Activated B cell treated with CpG ODN at 0.5 μM for 24 hours (primary cell): ENCODE results near the gene ARL16. TPM values are rescaled to one million over a fixed set of nuclear protein-coding genes. Genes with fewer than 3 reads are reported as not detected.
"Not testable (repeated sequence)": the region's sequence is repeated elsewhere in the genome, so short reads cannot be mapped to it uniquely, and the experiment has no call there.

Experiments
- ATAC-seq: fragments of 200-7000 bp; cut with Tn5 transposase; one replicate; pipeline ENCODE4 v1.10.0; 2021; ENCODE audit warnings: low read depth, mild to moderate bottlenecking, moderate library complexity
- CTCF ChIA-PET: fragments of 350-600 bp; sonication (Branson Sonifier 250); formaldehyde crosslinking; loops from one replicate; lab custom pipeline; 2021; ENCODE audit warnings: antibody characterized with exemption; lab: Charles Lee
- POLR2A ChIA-PET: fragments of 350-600 bp; sonication (Branson Sonifier 250); formaldehyde crosslinking; loops from one replicate; lab custom pipeline; 2021; ENCODE audit warnings: antibody characterized with exemption; lab: Charles Lee
- DNase-seq: peaks from one replicate; pipeline ENCODE4 v3.0.0; 2022
- H3K27ac Mint-ChIP-seq: one replicate; pipeline ENCODE4 v1.8.0; 2020; ENCODE audit warnings: mixed read lengths
- H3K27me3 Mint-ChIP-seq: one replicate; pipeline ENCODE4 v1.8.0; 2021; ENCODE audit warnings: mixed read lengths
- H3K36me3 Mint-ChIP-seq: one replicate; pipeline ENCODE4 v1.8.0; 2021; ENCODE audit warnings: low read depth, mixed read lengths
- H3K4me1 Mint-ChIP-seq: one replicate; pipeline ENCODE4 v1.8.0; 2021; ENCODE audit warnings: mixed read lengths
- H3K4me3 Mint-ChIP-seq: one replicate; pipeline ENCODE4 v1.8.0; 2020; ENCODE audit warnings: mild to moderate bottlenecking, mixed read lengths
- H3K9me3 Mint-ChIP-seq: one replicate; pipeline ENCODE4 v1.8.0; 2020; ENCODE audit warnings: mixed read lengths
- CTCF ChIP-seq: fragments of 200-600 bp; IDR thresholded peaks from one replicate; pipeline ENCODE4 v1.8.0; 2022; ENCODE audit warnings: antibody characterized with exemption, mild to moderate bottlenecking
- intact Hi-C: fragments of 100-400 bp; cut with micrococcal nuclease; formaldehyde crosslinking; loops from one replicate; pipeline ENCODE4 v1.15.1; 2024
- total RNA-seq: library from RNA; stranded (reverse); gene quantifications from 2 replicates; pipeline ENCODE4 v1.2.3, GENCODE V29; 2022

ARL16 gene
- total RNA-seq, 1 donor from 2014 or later: 33.3 TPM

DNA sequence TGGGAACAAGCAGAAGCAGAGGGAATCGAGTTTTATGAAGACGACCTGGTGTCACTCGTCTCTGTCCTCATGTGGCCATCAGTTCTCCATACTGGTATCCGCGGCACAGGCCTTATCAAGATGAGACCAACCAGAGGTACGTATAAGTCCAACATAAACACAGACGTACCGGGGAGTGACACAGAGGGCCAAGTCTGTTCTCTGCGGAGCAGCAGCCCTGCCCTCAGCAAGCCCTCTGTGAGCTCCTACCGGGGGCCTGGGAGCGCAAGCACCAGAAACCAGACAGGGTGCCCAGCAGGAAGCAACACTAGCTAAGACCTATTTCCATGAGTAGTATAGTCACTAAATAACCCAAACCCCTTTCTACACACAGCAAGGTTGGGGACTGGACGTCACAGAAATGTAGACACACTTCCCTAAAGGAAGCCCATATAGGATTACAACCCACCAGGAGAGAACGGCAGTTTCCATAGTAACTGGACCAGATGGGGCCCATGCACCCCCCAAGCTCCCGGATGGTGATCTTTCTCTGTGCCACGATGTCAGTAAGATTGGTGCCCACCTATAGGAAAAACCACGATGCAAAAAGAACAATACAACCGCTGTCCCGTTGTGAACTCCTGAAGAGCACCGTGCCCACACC lies 911 bp downstream of the ARL16 start:
- ATAC-seq: no peak
- H3K9me3 Mint-ChIP-seq: no peaks in the 10 kb centered on the region
- DNase-seq: no peak
- H3K4me3 Mint-ChIP-seq: peak overlapping the region; percentile 95
- H3K36me3 Mint-ChIP-seq: peaks cover 37% of the 10 kb centered on the region
- intact Hi-C loops: loop anchor here (1.0 to 5.0 kb wide), 5 partner anchors 16 to 775 kb away; partner anchors contain the start of genes CCDC137, MRPL12, NARF and NPLOC4
- H3K27ac Mint-ChIP-seq: peak overlapping the region; percentile 53
- CTCF ChIA-PET: interaction anchor here (0.9 to 1.8 kb wide), 3 partner anchors 10 to 20 kb away, joined by 3 to 5 read pairs (median 3); partner anchors contain the start of gene MRPL12
- H3K27me3 Mint-ChIP-seq: no peaks in the 10 kb centered on the region
- peaks cover 34% of the 10 kb centered on the region for H3K4me1 Mint-ChIP-seq
- no peak for TF ChIP-seq CTCF
- POLR2A ChIA-PET: interaction anchor here (1.0 to 3.1 kb wide), 6 partner anchors 8 to 1228 kb away, joined by 3 to 39 read pairs (median 9); partner anchors contain the start of genes CCDC137, MRPL12, OXLD1 and P4HB

DNA sequence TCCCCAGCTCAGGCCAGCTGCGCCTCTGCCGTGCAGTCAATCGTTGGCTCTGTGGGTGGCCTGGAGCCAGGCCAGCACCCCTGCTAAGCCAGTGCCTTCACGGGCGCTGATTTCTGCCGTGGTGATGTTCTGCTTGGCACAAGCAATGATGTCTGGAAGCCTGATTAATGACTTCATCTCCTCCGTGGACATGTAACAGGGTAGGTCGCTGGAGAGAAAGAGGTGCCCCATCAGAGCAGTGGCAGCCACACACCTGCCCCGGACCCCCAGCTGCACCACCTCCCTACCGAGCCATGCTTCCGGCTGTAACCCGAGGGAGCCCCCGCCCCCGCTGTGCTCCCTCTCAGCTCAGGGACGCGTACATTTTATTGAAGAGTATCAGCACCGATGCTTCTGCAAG lies 1.9 kb downstream of the ARL16 start:
- intact Hi-C loops: loop anchor here (5.0 kb wide), 1 partner anchor 776 kb away; the partner anchor contains the start of gene NARF

DNA sequence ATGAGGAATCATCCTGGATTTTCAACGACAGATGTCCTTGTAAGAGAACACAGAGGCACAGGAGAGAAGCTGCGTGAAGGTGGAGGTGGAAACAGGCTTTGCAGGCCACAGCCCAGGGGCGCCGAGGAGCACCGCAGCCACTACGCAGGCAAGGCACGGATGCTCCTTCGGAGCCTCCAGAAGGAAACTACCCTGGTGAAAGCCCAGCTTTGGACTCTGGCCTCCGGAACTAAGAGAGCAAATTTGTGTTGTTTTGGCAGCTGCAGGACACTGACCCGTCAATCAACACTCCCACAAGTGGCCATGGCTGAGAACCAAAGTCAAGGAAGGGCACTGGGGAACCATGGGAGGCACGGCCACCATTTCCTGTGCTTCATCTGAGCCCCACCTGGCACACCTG lies 3.4 kb downstream of the ARL16 start:
- no peaks in the 10 kb centered on the region for H3K9me3 Mint-ChIP-seq
- ChIA-PET POLR2A (interaction anchor here (0.7 kb wide), 2 partner anchors 120 to 424 kb away, joined by 6 to 7 read pairs; no protein-coding TSS in a partner anchor), CTCF (no interaction called here)
- DNase-seq: no peak
- H3K4me1 Mint-ChIP-seq: peaks cover 28% of the 10 kb centered on the region
- peaks cover 16% of the 10 kb centered on the region for H3K36me3 Mint-ChIP-seq
- intact Hi-C loops: loop anchor here (5.0 kb wide), 1 partner anchor 777 kb away; the partner anchor contains the start of gene NARF
- no peak for ATAC-seq
- no peak overlapping the region for H3K4me3 Mint-ChIP-seq
- no peaks in the 10 kb centered on the region for H3K27me3 Mint-ChIP-seq
- no peak overlapping the region for H3K27ac Mint-ChIP-seq
- no peak for TF ChIP-seq CTCF

More for the DNA sequence above, 1.9 kb downstream of the ARL16 start:
- ChIA-PET CTCF (no interaction called here), POLR2A (interaction anchor here (3.1 kb wide), 1 partner anchor 16 kb away, joined by 26 read pairs; the partner anchor contains the start of genes CCDC137 and OXLD1)
- TF ChIP-seq CTCF: no peak
- no peaks in the 10 kb centered on the region for H3K9me3 Mint-ChIP-seq
- peaks cover 32% of the 10 kb centered on the region for H3K4me1 Mint-ChIP-seq
- no peaks in the 10 kb centered on the region for H3K27me3 Mint-ChIP-seq
- DNase-seq (no peak), ATAC-seq (no peak)
- H3K36me3 Mint-ChIP-seq: peaks cover 28% of the 10 kb centered on the region
- H3K27ac Mint-ChIP-seq: no peak overlapping the region
- peak overlapping the region; percentile 11 for H3K4me3 Mint-ChIP-seq

GRCh38 chr17:81676906-81677305 lies 6.7 kb downstream of the ARL16 start:
- ATAC-seq: no peak
- H3K4me3 Mint-ChIP-seq: no peak overlapping the region

GRCh38 chr17:81675515-81676221 lies 7.9 kb downstream of the ARL16 start:
- POLR2A ChIA-PET: interaction anchor here (0.7 to 2.3 kb wide), 4 partner anchors 8 to 197 kb away, joined by 4 to 15 read pairs (median 7); partner anchors contain the start of genes ARHGDIA, ARL16, CCDC137 and HGS
- H3K27ac Mint-ChIP-seq, H3K4me1 Mint-ChIP-seq, H3K4me3 Mint-ChIP-seq, H3K9me3 Mint-ChIP-seq, intact Hi-C loops, H3K27me3 Mint-ChIP-seq, ATAC-seq, DNase-seq: not testable (repeated sequence)
- CTCF ChIA-PET: interaction anchor here (0.8 to 1.2 kb wide), 3 partner anchors 10 to 179 kb away, joined by 3 to 4 read pairs (median 4); no protein-coding TSS in a partner anchor
- peaks cover 41% of the 10 kb centered on the region for H3K36me3 Mint-ChIP-seq

More at GRCh38 chr17:81676906-81677305, 6.7 kb downstream of the ARL16 start:
- peaks cover 8% of the 10 kb centered on the region for H3K4me1 Mint-ChIP-seq
- peaks cover 35% of the 10 kb centered on the region for H3K36me3 Mint-ChIP-seq
- no peak for DNase-seq
- intact Hi-C loops: no loop called here
- POLR2A ChIA-PET: interaction anchor here (0.7 kb wide), 1 partner anchor 1100 kb away, joined by 4 read pairs; no protein-coding TSS in a partner anchor
- H3K9me3 Mint-ChIP-seq: no peaks in the 10 kb centered on the region
- H3K27ac Mint-ChIP-seq: no peak overlapping the region
- no peaks in the 10 kb centered on the region for H3K27me3 Mint-ChIP-seq
- TF ChIP-seq CTCF: no peak
- CTCF ChIA-PET: no interaction called here
